ENCODE data around the gene CCDC192.
"Not testable (repeated sequence)": the region's sequence is repeated elsewhere in the genome, so short reads cannot be mapped to it uniquely, and the experiment has no call there.

CCDC192 gene

DNA sequence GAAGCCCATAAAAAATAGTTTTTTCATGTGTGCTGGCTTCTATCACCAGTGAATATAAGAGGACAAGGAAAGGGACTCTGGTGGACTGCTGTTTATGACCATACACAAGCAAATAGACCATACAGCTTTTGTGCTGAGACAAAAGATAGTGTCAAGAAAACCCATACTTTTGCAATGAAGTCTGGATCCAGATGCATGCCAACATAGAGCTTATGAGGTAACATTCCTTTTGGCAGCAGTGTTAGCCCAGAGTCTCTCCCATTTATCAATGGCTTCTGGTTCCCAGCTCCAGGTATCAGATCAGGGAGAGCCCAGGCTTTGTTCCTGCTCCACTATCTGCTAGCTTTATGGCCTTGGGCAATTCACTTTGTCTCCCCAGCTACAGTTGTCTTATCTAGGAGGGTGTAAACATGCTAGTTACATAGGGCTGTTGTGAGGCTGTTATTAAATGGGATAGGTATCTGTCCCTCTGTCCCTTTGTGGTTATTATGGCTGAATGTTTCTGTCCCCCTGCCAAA, 55.6 kb downstream of the CCDC192 start:
- DNase-seq (ENCODE audit: insufficient read length, low spot score) (no peak), FAIRE-seq (peak; percentile 18)

DNA sequence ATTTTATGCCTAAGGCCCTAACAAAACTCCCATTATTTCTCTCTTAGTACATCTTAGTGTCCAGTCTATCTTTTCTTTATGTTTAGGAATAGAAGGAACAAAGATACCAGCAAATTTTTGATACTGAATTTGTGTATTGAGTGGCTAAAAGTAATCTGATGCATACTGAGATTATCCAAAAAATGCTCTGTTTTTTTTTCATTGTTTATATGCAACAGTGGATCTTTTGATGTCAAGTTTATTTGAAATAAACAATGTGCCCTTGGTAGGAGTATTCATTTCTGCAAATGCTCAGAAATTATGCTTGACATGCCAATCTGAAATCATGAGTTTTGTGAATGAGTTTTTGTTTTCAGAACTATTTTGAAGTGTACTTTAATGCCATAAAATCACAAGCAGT, 58.7 kb downstream of the CCDC192 start:
- FAIRE-seq = no peak
- DNase-seq (ENCODE audit: insufficient read length, low spot score) = no peak

GRCh38 chr5:127762412-127762811, 59.2 kb downstream of the CCDC192 start:
- DNase-seq (ENCODE audit: insufficient read length, low spot score) (no peak), FAIRE-seq (peak; percentile 78)

GRCh38 chr5:127766676-127767335, 63.6 kb downstream of the CCDC192 start:
- DNase-seq (ENCODE audit: insufficient read length, low spot score) = no peak
- no peak for FAIRE-seq

DNA sequence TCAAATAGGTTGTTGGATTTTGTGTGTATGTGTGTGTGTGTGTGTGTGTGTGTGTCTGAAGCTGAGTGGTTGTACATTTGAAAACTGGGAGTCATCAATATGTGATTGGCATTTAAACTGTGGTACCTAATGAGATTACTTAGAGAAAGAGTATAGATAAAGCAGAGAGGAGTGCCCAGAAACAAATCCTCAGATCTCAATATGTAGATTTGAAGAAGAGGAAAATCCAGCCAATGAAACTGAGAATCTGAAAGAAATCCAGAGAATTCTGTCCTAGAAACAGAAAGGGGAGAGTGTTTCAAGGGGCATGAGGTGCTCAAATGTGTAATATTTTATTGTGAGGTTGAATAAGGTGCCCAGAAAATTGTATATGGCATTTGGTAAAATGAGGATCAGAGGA, 66.2 kb downstream of the CCDC192 start:
- DNase-seq (ENCODE audit: insufficient read length, low spot score) (no peak), FAIRE-seq (no peak)

GRCh38 chr5:127770272-127770671, 67.1 kb downstream of the CCDC192 start:
- DNase-seq (ENCODE audit: insufficient read length, low spot score) = no peak
- FAIRE-seq = no peak

DNA sequence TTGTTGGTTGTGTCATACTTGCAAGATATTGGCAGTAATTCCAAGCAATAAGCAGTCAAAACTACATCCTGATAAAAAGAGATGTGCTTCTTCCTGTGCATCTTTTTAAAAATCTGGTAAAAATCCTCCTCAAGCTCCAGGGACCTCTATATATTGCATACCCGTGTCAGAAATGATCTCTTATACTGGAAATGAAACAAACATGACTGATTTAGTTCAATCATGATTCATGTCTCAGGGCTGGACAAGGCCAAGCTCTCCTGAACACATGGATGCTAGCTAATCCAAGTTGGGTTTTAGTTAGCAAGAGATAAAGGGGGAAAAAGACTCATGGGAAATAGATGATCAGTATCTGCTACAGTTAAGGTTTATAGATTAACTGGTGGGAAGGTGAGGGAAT, 69.3 kb downstream of the CCDC192 start:
- no peak for FAIRE-seq

GRCh38 chr5:127774221-127774620, 71.0 kb downstream of the CCDC192 start:
- FAIRE-seq (no peak), DNase-seq (ENCODE audit: insufficient read length, low spot score) (no peak)

More for the DNA sequence above, 69.3 kb downstream of the CCDC192 start:
- no peak for DNase-seq (ENCODE audit: insufficient read length, low spot score)

DNA sequence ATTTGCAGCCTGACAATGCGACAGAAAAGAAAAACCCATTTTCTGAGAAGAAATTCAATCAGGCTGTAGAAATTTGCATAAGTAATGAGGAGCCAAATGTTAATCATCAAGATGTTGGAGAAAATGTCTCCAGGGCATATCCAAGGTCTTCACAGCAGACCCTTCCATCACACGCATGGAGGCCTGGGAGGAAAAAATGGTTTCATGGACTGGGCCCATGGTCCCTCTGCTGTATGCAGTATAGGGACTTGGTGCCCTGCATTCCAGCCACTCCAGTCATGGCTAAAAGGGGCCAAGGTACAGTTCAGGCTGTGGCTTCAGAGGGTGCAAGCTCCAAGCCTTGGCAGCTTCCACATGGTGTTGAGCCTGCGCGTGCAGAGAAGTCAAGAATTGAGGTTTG, 73.3 kb downstream of the CCDC192 start:
- FAIRE-seq = no peak

DNA sequence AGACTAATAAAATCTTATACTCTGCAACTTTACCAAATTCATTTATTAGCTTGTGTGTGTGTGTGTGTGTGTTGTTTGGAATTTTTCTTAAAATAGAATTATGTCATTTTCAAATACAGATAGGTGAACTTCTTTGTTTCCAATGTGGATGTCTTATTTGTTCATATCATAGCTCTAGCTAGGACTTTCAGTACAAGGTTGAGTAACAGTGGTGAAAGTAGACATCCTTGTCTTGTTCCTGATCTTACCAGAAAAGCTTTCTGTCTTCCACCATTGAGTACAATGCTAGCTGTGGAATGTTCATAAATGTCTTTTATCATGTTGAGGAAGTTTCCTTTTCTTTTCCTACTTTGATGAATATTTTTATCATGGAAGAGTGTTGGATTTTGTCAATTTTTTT, 74.8 kb downstream of the CCDC192 start:
- DNase-seq (ENCODE audit: insufficient read length, low spot score) (no peak), FAIRE-seq (no peak)

More for the DNA sequence above, 73.3 kb downstream of the CCDC192 start:
- DNase-seq (ENCODE audit: insufficient read length, low spot score) = no peak

DNA sequence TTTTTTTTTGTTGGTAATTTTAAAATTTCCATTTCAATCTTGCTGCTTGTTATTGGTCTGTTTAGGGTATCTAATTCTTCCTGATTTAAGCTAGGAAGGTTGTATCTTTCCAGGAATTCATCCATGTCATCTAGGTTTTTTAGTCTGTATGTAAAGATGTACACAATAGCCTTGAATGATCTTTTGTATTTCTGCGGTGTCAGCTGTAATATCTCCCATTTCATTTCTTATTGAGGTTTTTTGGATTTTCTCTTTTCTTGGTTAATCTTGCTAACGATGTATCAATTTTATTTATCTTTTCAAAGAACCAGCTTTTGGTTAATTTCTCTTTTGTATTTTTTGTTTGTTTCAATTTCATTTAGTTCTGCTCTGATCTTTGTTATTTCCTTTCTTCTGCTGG, 79.3 kb downstream of the CCDC192 start:
- not testable (repeated sequence) for DNase-seq (ENCODE audit: insufficient read length, low spot score); FAIRE-seq

GRCh38 chr5:127785098-127785927, 82.1 kb downstream of the CCDC192 start:
- no peak for DNase-seq (ENCODE audit: insufficient read length, low spot score)

DNA sequence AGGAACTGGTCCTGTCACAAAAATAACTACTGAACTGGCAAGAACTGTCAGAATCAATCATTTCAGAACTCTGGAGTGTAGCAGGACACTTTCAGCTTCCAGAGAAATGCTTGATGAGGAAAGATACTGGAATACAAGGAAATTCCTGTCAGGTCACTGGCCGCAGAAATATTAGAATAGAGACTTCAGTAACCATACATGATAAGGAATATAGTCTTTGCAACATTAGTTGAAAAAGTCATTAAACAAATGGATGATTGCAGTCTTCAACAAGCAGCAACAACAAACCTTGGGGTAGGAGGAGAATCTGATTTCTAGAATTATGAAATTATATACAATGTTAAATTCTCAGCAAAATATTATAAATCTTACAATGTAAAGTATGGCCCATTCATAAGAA, 88.2 kb downstream of the CCDC192 start:
- FAIRE-seq (no peak), DNase-seq (ENCODE audit: insufficient read length, low spot score) (no peak)

More at GRCh38 chr5:127785098-127785927, 82.1 kb downstream of the CCDC192 start:
- no peak for FAIRE-seq

DNA sequence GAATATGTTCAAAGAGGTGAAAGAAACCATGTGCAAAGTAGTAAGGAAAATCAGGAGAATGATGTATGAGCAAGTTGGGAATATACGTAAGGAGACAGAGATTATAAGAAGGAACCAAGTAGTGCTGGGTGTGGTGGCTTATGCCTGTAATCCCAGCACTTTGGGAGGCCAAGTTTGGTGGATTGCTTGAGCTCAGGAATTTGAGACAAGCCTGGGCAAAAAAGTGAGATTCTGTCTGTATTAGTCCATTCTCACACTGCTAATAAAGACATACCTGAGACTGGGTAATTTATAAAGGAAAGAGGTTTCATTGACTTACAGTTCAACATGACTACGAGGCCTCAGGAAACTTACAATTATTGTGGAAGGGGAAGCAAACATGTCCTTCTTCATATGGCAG, 88.7 kb downstream of the CCDC192 start:
- FAIRE-seq; DNase-seq (ENCODE audit: insufficient read length, low spot score): not testable (repeated sequence)

DNA sequence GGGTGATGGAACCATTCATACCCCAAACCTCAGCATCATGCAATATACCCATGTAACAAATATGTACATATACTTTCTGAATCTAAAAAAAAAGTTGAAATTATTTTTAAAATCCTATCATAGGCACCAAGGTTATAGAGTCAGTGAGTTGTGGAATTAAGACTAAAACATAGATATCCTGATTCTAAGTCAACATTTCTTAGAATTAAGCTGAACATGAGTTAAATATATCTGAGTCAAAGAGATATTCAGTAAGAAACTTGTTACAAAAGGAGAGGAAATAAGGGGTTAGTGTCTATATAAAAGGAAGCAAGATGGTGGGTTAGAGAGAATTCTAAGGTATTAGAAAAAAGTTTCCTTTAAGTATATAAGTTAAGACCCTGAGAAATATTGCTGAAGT, 89.9 kb downstream of the CCDC192 start:
- no peak for DNase-seq (ENCODE audit: insufficient read length, low spot score)
- no peak for FAIRE-seq

DNA sequence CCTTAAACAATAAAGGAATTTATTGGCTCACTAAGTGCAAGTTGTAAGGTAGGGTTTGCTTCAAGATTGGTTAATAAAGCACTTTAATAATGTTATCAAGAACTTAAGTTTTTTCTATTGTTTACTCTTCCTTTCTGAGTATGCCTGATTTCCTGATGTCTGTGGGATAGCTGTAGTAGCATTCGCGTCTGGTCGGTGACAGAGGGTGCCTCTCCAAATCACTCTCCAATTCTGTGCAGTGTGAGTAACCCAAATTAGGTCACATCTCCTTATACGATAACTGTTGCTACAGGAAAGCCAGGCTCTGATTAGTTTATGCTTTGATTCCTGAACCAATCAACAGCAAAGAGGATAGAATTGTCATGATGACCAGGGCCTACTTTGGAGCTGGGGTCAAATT, 90.7 kb downstream of the CCDC192 start:
- FAIRE-seq = no peak
- DNase-seq (ENCODE audit: insufficient read length, low spot score) = no peak

DNA sequence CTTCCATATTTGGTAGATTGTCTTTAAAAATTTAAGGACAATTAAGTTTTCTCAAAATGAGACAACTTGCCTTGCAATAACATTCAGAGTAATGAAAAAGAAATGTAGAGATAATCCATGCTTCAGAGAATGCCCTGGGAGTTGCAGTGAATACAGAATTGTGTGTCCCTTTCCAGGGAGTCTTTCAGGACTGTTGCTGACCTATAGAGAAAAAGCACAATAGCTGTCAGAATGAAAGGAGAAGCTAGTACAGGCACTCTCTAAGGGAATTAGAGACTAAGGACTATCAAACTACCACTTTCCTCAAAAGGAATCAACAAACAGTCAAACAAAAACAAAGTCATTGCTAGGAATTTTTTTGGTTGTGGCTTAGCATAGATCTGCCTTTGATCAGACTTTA, 93.0 kb downstream of the CCDC192 start:
- FAIRE-seq (no peak), DNase-seq (ENCODE audit: insufficient read length, low spot score) (no peak)

GRCh38 chr5:127799293-127799905, 96.2 kb downstream of the CCDC192 start:
- FAIRE-seq = no peak

GRCh38 chr5:127801751-127802476, 98.7 kb downstream of the CCDC192 start:
- no peak for DNase-seq (ENCODE audit: insufficient read length, low spot score)
- no peak for FAIRE-seq

More at GRCh38 chr5:127799293-127799905, 96.2 kb downstream of the CCDC192 start:
- DNase-seq (ENCODE audit: insufficient read length, low spot score) = no peak

DNA sequence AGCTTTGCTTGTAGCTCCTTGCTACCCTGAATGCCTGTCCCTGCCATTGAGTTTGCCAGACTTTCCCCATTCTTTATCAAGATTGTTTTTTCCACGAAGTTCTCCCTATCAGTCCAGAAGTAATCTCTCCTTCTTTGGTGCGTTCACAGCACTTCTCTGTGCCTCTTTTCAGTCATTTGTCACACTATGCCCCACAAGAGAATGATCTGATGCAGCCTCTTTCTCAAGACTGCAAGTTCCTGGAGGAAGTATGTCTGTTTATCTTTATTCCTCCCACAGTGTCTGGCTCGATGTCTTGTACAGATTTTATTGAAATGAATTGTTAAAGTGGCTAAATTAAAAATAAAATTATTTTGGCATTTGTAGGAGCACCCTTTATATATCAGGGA, 99.3 kb downstream of the CCDC192 start:
- FAIRE-seq (peak; percentile 14), DNase-seq (ENCODE audit: insufficient read length, low spot score) (no peak)
